ENCODE data around the gene DENND1B.

DNA sequence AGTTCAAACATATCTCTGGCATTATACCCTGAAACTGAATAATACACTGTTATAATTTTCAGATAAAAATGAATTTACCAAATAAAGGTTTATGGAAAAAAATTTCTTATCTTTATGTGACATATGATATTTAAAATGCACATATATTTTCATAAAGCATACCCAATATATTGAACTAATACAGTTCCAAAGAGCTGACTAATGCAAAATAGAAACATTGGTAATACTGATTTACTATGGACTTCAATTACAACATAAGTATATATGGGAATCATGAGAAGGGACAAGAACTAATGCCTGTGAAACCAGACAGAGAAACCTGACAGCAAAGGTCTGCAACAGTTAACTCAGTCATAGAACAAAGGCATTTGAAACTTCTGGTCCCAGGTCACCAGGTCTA is 153.5 kb downstream of the DENND1B start:
- TF ChIP-seq, protein P1, sequence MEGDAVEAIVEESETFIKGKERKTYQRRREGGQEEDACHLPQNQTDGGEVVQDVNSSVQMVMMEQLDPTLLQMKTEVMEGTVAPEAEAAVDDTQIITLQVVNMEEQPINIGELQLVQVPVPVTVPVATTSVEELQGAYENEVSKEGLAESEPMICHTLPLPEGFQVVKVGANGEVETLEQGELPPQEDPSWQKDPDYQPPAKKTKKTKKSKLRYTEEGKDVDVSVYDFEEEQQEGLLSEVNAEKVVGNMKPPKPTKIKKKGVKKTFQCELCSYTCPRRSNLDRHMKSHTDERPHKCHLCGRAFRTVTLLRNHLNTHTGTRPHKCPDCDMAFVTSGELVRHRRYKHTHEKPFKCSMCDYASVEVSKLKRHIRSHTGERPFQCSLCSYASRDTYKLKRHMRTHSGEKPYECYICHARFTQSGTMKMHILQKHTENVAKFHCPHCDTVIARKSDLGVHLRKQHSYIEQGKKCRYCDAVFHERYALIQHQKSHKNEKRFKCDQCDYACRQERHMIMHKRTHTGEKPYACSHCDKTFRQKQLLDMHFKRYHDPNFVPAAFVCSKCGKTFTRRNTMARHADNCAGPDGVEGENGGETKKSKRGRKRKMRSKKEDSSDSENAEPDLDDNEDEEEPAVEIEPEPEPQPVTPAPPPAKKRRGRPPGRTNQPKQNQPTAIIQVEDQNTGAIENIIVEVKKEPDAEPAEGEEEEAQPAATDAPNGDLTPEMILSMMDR (IDR thresholded peaks at IDR 0.05), result no peak
- TF ChIP-seq EZH2 (IDR thresholded peaks at IDR 0.05) (no peak), EZH2phosphoT487 (IDR thresholded peaks at IDR 0.05) (no peak)

Data from neural progenitor cell (in vitro differentiated cells).